ENCODE data around the gene DAB2. TPM values are rescaled to one million over a fixed set of nuclear protein-coding genes. Genes with fewer than 3 reads are reported as not detected.

The DAB2 gene
- total and polyA plus RNA-seq, 2 donors, result 17.7 to 28.1 TPM

DNA sequence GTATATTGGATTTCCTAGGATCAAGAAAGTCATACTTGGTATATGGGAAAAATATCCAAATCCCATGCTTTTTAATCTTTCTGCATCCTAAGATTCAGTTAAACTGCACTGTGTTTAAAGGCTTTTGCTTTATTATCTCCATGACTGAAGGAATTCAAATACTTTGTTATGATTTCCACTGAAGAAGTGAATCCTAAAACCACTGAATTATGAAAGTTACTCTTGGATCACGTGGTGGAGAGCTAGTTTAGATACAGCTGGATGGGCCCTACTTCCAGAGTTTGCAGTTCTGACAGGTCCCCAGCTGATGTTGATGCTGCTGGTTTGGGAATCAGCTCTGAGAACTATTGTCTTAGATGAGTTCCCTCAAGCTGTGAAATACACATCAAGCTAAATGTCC lies 5.0 kb downstream of the DAB2 start:
- Histone ChIP-seq H3K4me3 (ENCODE audit: low read length in 2 of 2) (no peak overlapping the region), H3K27ac (ENCODE audit: low read depth in 1 of 2, low read length in 1 of 2) (no peak overlapping the region)

DNA sequence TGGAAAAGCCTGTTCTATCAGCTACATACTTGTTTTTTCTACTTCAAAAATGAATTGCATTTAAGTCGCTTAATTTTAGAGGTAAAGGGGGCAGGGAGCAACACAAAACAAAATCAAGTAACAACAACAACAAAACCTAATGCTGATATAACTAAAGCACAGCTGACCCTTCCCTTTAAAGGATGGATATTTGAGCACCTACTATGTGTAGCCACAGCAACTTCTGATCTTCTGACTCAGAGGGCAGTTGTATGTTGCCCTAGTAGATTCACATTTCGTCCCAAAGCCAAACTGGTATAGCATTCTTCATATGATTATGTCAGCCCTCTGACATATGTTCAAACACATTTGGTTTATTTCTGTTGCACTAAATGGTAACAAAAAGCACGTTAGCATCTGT lies 6.8 kb downstream of the DAB2 start:
- Histone ChIP-seq H3K4me1 (ENCODE audit: control insufficient read depth in 2 of 2, insufficient read depth in 2 of 2, low read length in 2 of 2) (peaks cover 3 to 6% of the 10 kb centered on the region in 2 donors), H3K36me3 (ENCODE audit: control insufficient read depth in 2 of 2, insufficient read depth in 2 of 2, low read length in 1 of 2) (no peaks in the 10 kb centered on the region), H3K9me3 (ENCODE audit: control insufficient read depth in 2 of 2, insufficient read depth in 1 of 2, low read length in 1 of 2) (no peaks in the 10 kb centered on the region), H3K4me3 (ENCODE audit: low read length in 2 of 2) (no peak overlapping the region), H3K27ac (ENCODE audit: low read depth in 1 of 2, low read length in 1 of 2) (no peak overlapping the region), H3K27me3 (ENCODE audit: control insufficient read depth in 2 of 2, insufficient read depth in 1 of 2, low read length in 1 of 2) (no peaks in the 10 kb centered on the region)
- WGBS, result 97% methylated on average over 3 of the region's 3 CpGs
- no peak for DNase-seq (ENCODE audit: low read depth in 6 of 9, low spot score in 9 of 9)

More for the DNA sequence above, 5.0 kb downstream of the DAB2 start:
- DNase-seq (ENCODE audit: low read depth in 6 of 9, low spot score in 9 of 9), result no peak
- peaks cover 7 to 10% of the 10 kb centered on the region in 2 donors for H3K4me1 ChIP-seq (ENCODE audit: control insufficient read depth in 2 of 2, insufficient read depth in 2 of 2, low read length in 2 of 2)
- H3K27me3 ChIP-seq (ENCODE audit: control insufficient read depth in 2 of 2, insufficient read depth in 1 of 2, low read length in 1 of 2), result peaks cover 0 to 10% of the 10 kb centered on the region in 2 donors
- WGBS, result 81% methylated on average over 1 of the region's 1 CpG
- no peaks in the 10 kb centered on the region for H3K9me3 ChIP-seq (ENCODE audit: control insufficient read depth in 2 of 2, insufficient read depth in 1 of 2, low read length in 1 of 2)
- no peaks in the 10 kb centered on the region for H3K36me3 ChIP-seq (ENCODE audit: control insufficient read depth in 2 of 2, insufficient read depth in 2 of 2, low read length in 1 of 2)

DNA sequence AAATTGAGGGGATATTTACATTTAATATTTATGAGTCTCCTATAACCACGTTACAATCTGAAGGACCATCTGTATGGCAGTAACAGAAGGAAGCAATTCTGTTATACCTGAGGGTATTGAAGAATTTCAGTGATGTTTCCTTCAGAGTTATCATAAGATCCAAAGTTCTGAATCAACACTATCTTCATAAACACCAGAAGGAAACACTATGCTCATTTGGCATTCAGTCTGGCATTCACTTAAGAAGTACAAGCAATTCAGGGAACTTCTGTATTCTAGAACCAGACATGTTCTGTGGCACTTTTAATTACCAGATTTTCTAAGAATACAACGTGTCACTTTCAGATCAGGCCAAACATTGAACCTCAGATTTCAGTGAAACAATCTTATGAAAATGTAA lies 9.6 kb downstream of the DAB2 start:
- Histone ChIP-seq H3K4me3 (ENCODE audit: low read length in 2 of 2) (no peak overlapping the region), H3K4me1 (ENCODE audit: control insufficient read depth in 2 of 2, insufficient read depth in 2 of 2, low read length in 2 of 2) (no peaks in the 10 kb centered on the region), H3K27me3 (ENCODE audit: control insufficient read depth in 2 of 2, insufficient read depth in 1 of 2, low read length in 1 of 2) (no peaks in the 10 kb centered on the region), H3K36me3 (ENCODE audit: control insufficient read depth in 2 of 2, insufficient read depth in 2 of 2, low read length in 1 of 2) (no peaks in the 10 kb centered on the region), H3K9me3 (ENCODE audit: control insufficient read depth in 2 of 2, insufficient read depth in 1 of 2, low read length in 1 of 2) (no peaks in the 10 kb centered on the region), H3K27ac (ENCODE audit: low read depth in 1 of 2, low read length in 1 of 2) (no peak overlapping the region)
- no peak for DNase-seq (ENCODE audit: low read depth in 6 of 9, low spot score in 9 of 9)
- 75% methylated on average over 2 of the region's 2 CpGs for WGBS

DNA sequence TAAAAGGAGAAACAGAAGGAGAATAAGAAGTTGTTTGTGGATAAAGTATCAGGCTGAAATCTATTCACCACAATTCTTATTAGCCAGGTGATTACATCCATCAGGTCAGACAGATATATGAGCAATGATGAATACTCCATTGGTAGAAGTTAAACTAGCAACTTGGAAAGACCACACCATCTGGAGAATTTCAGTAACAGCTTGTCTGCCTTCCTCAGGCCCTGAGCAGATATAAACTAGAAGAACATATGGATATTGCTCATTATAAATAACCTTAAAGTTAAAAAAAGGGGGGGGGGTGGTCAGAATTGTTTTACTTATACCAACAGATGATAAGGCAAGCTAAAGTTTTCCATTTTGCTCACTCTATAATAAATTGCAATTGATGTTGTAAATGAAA lies 10.4 kb downstream of the DAB2 start:
- no peaks in the 10 kb centered on the region for H3K27me3 ChIP-seq (ENCODE audit: control insufficient read depth in 2 of 2, insufficient read depth in 1 of 2, low read length in 1 of 2)
- no peaks in the 10 kb centered on the region for H3K9me3 ChIP-seq (ENCODE audit: control insufficient read depth in 2 of 2, insufficient read depth in 1 of 2, low read length in 1 of 2)
- DNase-seq (ENCODE audit: low read depth in 6 of 9, low spot score in 9 of 9), result no peak
- no peak overlapping the region for H3K4me3 ChIP-seq (ENCODE audit: low read length in 2 of 2)
- H3K4me1 ChIP-seq (ENCODE audit: control insufficient read depth in 2 of 2, insufficient read depth in 2 of 2, low read length in 2 of 2), result no peaks in the 10 kb centered on the region
- no peak overlapping the region for H3K27ac ChIP-seq (ENCODE audit: low read depth in 1 of 2, low read length in 1 of 2)
- no peaks in the 10 kb centered on the region for H3K36me3 ChIP-seq (ENCODE audit: control insufficient read depth in 2 of 2, insufficient read depth in 2 of 2, low read length in 1 of 2)

DNA sequence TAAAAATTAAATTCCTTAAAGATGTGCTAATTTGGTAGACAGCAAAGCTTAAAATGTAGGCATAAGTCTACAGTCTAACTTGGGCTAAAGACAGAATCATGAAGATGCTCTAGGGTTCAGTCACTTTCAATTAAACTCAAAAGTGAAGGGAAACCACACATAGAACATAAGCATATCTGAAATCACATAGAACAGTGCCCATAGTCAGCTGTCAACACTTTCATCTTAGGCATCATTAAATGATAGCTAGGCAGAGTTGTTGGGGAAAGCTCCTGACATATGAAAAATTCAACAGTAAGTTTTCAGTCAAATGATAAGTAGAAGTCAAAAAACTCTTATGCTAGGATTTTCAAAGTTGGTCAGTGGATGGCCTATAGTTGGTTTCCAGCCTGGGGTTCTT lies 11.0 kb downstream of the DAB2 start:
- H3K4me1 ChIP-seq (ENCODE audit: control insufficient read depth in 2 of 2, insufficient read depth in 2 of 2, low read length in 2 of 2), result no peaks in the 10 kb centered on the region
- no peak overlapping the region for H3K27ac ChIP-seq (ENCODE audit: low read depth in 1 of 2, low read length in 1 of 2)
- H3K4me3 ChIP-seq (ENCODE audit: low read length in 2 of 2), result no peak overlapping the region
- H3K36me3 ChIP-seq (ENCODE audit: control insufficient read depth in 2 of 2, insufficient read depth in 2 of 2, low read length in 1 of 2), result no peaks in the 10 kb centered on the region
- no peaks in the 10 kb centered on the region for H3K9me3 ChIP-seq (ENCODE audit: control insufficient read depth in 2 of 2, insufficient read depth in 1 of 2, low read length in 1 of 2)
- no peaks in the 10 kb centered on the region for H3K27me3 ChIP-seq (ENCODE audit: control insufficient read depth in 2 of 2, insufficient read depth in 1 of 2, low read length in 1 of 2)
- DNase-seq (ENCODE audit: low read depth in 6 of 9, low spot score in 9 of 9), result no peak

DNA sequence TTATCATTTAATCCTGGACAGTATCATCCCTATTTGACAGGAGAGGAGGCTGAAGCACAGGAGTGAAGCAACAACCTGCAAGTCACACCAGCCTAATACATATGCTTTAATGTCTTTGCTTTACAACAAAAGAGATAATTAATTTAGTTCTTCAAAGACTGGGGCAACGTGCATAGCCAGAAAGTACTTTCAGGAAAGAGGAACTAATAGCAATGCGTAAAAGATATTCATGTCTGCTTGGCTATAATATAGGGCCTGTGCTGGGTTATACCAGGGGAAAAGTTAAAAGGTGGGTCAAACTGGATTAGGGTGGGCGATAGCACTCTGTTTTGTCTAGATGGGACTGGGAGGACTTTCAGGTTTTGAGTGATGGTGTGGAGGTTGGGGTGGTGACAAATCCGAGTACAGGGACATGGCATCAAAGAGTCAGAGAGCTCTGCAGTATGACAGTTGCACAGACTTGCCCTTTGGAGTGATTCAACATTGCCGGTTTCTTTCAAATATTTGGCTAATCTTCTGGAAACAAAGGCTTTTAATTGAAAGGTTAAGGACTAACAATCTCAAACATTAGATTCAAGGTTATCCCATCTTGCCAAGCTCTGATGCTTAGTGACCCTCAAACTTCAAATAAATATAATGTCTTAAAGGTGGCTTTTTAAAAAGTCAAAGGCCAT lies 11.9 kb downstream of the DAB2 start:
- Histone ChIP-seq H3K27me3 (ENCODE audit: control insufficient read depth in 2 of 2, insufficient read depth in 1 of 2, low read length in 1 of 2) (no peaks in the 10 kb centered on the region), H3K9me3 (ENCODE audit: control insufficient read depth in 2 of 2, insufficient read depth in 1 of 2, low read length in 1 of 2) (no peaks in the 10 kb centered on the region), H3K36me3 (ENCODE audit: control insufficient read depth in 2 of 2, insufficient read depth in 2 of 2, low read length in 1 of 2) (no peaks in the 10 kb centered on the region), H3K4me3 (ENCODE audit: low read length in 2 of 2) (no peak overlapping the region), H3K4me1 (ENCODE audit: control insufficient read depth in 2 of 2, insufficient read depth in 2 of 2, low read length in 2 of 2) (no peaks in the 10 kb centered on the region), H3K27ac (ENCODE audit: low read depth in 1 of 2, low read length in 1 of 2) (no peak overlapping the region)
- WGBS, result 82% methylated on average over 5 of the region's 5 CpGs
- no peak for DNase-seq (ENCODE audit: low read depth in 6 of 9, low spot score in 9 of 9)

DNA sequence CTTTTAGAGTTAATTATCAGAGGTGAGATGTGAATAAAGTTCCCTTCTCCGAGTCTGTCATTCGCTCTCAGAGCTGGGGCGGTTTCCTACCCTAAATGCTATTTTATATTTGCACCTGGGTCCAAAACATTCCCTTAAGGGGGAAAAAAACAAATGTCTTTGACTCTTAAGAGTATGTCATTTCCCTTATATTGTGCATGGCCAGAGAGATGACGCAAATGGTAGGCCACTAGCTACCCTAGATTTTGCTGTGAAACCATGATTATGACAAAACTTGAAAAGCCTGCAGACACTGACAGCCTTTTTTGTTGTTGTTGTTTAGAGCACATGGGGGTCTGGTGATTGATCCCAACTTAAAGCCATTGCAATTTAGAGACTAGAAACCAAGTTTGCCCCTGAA lies 12.8 kb downstream of the DAB2 start:
- H3K4me1 ChIP-seq (ENCODE audit: control insufficient read depth in 2 of 2, insufficient read depth in 2 of 2, low read length in 2 of 2), result no peaks in the 10 kb centered on the region
- H3K27me3 ChIP-seq (ENCODE audit: control insufficient read depth in 2 of 2, insufficient read depth in 1 of 2, low read length in 1 of 2), result no peaks in the 10 kb centered on the region
- H3K9me3 ChIP-seq (ENCODE audit: control insufficient read depth in 2 of 2, insufficient read depth in 1 of 2, low read length in 1 of 2), result no peaks in the 10 kb centered on the region
- no peak overlapping the region for H3K4me3 ChIP-seq (ENCODE audit: low read length in 2 of 2)
- no peak overlapping the region for H3K27ac ChIP-seq (ENCODE audit: low read depth in 1 of 2, low read length in 1 of 2)
- DNase-seq (ENCODE audit: low read depth in 6 of 9, low spot score in 9 of 9), result no peak
- WGBS, result 96% methylated on average over 4 of the region's 4 CpGs
- H3K36me3 ChIP-seq (ENCODE audit: control insufficient read depth in 2 of 2, insufficient read depth in 2 of 2, low read length in 1 of 2), result no peaks in the 10 kb centered on the region

DNA sequence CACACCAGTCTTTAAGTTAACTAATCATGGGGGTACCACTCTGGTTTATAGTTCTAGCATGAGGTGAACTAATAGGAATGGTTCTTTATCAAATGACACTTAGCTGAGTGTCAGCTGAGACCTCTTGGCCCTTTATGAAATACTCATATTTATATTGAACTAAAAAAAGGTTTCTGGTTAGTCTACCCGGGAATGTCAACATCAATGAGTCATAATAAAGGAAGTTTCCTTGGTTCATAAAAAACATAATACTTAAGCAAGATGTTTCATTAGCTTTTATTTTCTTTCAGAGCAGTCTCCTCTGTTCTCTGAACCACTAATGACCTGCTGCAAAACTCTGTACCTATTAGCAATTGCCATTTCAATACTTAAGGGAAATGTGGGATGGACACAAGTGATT lies 13.7 kb downstream of the DAB2 start:
- H3K27me3 ChIP-seq (ENCODE audit: control insufficient read depth in 2 of 2, insufficient read depth in 1 of 2, low read length in 1 of 2), result no peaks in the 10 kb centered on the region
- DNase-seq (ENCODE audit: low read depth in 6 of 9, low spot score in 9 of 9), result no peak
- no peaks in the 10 kb centered on the region for H3K4me1 ChIP-seq (ENCODE audit: control insufficient read depth in 2 of 2, insufficient read depth in 2 of 2, low read length in 2 of 2)
- no peaks in the 10 kb centered on the region for H3K36me3 ChIP-seq (ENCODE audit: control insufficient read depth in 2 of 2, insufficient read depth in 2 of 2, low read length in 1 of 2)
- WGBS, result 62% methylated on average over 1 of the region's 1 CpG
- H3K27ac ChIP-seq (ENCODE audit: low read depth in 1 of 2, low read length in 1 of 2), result no peak overlapping the region
- H3K4me3 ChIP-seq (ENCODE audit: low read length in 2 of 2), result no peak overlapping the region
- no peaks in the 10 kb centered on the region for H3K9me3 ChIP-seq (ENCODE audit: control insufficient read depth in 2 of 2, insufficient read depth in 1 of 2, low read length in 1 of 2)

DNA sequence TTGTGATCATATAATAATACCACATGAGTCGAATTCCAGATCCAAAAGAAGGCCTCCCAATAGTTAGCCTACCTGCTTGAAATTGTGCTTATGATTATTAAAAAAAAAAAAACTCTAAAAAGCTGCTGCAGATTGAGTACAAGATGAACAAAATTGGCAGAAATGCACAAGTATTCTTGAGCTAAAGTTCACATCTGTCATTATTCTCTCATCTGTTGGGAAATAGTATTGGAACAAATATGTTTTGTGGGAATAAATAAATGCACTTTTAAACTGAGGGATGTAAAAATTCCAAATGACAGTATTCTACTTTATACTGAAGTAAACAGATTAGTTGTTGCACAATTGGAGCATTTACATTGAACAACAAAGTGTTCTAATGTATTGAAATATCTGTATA lies 15.7 kb downstream of the DAB2 start:
- H3K9me3 ChIP-seq (ENCODE audit: control insufficient read depth in 2 of 2, insufficient read depth in 1 of 2, low read length in 1 of 2), result no peaks in the 10 kb centered on the region
- no peak overlapping the region for H3K4me3 ChIP-seq (ENCODE audit: low read length in 2 of 2)
- no peaks in the 10 kb centered on the region for H3K36me3 ChIP-seq (ENCODE audit: control insufficient read depth in 2 of 2, insufficient read depth in 2 of 2, low read length in 1 of 2)
- DNase-seq (ENCODE audit: low read depth in 6 of 9, low spot score in 9 of 9), result no peak
- H3K27me3 ChIP-seq (ENCODE audit: control insufficient read depth in 2 of 2, insufficient read depth in 1 of 2, low read length in 1 of 2), result no peaks in the 10 kb centered on the region
- H3K4me1 ChIP-seq (ENCODE audit: control insufficient read depth in 2 of 2, insufficient read depth in 2 of 2, low read length in 2 of 2), result no peaks in the 10 kb centered on the region
- no peak overlapping the region for H3K27ac ChIP-seq (ENCODE audit: low read depth in 1 of 2, low read length in 1 of 2)
- 91% methylated on average over 1 of the region's 1 CpG for WGBS

Measured in thymus (tissue), 11 donors.